DMS153 (cell line): ENCODE measurements around the gene SCN1B.

Experiments
- DNase-seq: peaks from one replicate; lab custom pipeline; 2025; lab: John Stamatoyannopoulos, UW

SCN1B gene

DNA sequence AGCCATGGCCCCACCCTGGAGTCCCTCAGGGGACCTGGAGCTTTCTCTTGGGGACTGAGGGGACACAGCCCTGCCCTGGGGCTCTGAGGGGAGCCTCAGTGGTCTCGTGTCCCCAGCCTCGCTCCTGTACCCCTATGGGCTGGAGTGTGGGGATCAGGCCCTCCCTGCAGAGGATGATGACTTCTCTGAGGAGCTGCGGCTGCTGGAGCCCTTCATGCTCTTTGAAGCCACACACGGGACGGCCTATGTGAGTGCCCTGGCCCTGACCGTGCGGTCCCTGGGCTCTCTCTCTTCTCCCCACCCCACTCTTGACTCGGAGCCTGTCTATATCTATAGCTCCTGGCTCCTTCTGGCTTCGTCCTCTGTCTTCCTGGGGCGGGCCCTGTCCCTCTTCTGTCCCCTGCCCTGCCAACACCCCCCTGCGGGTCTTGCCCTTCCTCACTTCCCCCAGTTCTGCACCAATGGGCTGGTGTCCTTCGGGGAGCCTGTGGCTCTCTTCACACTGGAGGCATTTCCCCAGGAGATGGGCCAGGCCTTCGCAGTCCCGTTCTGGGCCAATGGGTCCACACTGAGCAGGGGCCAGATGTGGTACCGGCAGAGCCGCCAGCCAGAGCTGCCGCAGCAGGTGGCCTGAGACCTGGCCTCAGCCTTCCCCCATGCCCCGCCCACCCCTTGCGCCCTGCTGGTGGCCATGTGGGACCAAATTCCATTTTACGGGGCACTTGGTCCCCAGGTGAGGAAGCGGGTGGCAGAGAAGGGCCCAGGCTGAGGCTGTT lies 44.3 kb downstream of the SCN1B start:
- DNase-seq, result no peak

DNA sequence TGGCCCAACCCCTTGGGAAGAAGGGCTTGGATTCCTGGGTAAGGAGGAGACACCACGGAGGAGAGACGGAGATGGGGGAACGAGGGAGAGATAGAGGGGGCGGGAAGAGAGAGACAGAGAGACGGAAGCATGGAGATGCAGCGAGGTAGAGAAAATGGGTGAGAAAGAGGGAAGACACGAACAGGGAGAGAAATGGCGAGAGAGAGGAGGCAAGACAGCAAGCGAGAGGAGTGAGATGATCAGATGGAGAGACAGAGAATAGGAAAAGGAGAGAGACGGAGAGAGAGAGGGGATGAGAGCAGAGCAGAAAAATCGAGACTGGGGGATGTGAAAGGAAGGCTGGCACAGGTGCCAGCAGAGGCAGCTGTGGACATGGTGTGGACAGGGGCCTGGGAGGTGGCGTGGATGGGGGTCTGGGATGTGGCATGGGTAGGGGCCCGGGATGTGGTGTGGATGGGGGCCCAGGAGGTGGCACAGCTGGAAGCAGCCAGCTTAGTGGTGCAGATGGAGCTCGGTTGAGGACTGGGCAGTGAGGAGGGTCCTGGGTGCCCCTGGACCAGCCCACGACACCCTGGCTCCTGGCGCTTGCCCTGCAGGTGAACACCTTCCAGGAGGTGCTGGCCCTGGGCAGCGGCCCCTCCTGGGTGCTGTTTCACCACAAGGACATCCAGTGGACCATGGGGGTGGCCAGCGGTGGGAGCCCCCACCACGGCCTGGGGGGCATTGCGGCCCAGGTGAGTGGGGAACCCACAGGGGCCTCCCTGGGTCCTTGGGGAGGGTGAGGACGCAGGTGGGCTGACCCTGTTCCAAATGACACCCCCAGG lies 45.1 kb downstream of the SCN1B start:
- DNase-seq, result no peak

GRCh38 chr19:35076026-35076370 lies 45.7 kb downstream of the SCN1B start:
- no peak for DNase-seq

DNA sequence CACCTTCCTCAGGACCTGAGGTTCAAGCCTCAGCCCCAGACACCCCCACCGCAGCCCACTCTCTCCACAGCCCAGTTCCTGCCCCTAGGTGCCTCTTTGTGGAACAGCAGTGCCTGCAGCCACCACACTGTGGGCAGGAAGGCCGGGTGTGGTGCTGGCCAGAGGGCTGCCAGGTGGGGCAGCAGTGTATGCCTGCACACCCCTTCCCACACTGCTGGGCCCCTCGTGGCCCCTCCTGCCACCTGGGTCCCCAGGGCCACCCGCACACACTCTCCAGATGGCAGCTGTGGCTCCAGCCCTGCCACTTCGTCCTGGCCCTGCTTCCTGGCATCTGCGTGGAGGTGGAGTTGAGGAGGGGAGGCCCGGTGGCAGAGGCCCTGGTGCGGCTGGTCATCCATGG lies 46.4 kb downstream of the SCN1B start:
- DNase-seq, result no peak

GRCh38 chr19:35077411-35078223 lies 47.3 kb downstream of the SCN1B start:
- no peak for DNase-seq

DNA sequence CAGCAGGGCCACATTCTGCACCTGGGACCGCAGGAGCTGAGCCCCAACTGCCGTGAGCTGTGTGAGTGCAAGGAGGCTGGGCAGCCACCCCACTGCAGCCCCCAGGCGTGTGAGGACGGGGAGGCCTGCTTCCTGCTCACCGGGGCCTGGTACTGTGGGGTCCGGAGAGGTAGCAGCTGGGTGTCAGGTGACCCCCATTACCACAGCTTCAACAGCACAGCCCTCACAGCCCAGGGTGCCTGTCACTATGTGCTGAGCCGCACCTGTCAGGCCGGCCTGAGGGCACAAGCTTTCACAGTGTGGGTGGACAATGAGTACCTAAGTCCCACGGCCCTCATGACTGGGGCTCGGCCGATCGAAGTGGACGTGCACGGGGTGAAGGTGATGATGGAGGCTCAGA lies 49.6 kb downstream of the SCN1B start:
- DNase-seq, result no peak

DNA sequence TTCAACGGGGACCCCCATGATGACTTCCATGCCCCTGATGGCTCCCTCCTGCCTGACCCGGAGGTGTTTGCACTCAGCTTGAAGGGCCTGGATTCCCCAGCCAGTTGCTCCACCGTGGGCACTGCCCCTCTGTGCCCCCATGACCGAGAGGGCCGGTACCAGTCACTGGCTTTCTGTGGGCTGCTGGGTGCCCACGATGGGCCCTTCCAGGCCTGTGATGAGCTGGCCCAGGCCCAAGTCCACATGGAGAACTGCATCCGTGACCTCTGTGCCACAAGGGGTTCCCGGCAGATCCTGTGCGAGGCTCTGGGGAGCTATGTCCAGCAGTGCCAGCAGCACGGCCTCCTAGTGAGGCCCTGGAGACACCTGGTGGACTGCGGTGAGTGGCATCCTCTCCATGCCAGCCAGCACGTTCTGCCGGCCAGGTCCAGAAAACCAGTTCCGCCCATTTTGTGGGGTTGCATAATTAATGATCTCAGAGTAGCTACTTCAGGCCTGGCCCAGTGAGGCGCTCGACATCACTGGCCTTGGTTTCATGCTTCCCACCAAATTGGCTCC lies 50.4 kb downstream of the SCN1B start:
- DNase-seq, result no peak

DNA sequence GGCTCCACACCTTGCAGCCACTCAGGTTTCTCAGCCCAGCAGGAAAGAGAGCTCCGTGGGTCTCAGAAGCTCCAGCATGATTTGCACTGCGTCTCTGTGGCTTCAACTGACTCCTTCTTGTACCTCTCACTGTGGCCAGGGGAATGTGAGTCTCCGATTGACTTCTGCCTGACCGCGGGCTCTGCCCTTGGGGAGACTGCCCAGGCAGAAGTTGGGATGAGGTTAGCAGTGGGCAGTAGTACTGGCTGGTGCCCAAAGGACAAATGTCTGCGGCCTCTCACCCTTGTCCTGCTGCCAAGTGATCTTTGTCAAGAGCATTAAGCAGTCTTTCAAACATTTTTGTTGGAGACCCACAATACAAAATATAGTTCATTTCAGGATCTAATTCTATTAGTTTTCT lies 50.9 kb downstream of the SCN1B start:
- DNase-seq, result no peak

- no peak for DNase-seq
Measured at GRCh38 chr19:35083691-35084508, 53.6 kb downstream of the SCN1B start.

- no peak for DNase-seq
Measured at GRCh38 chr19:35084509-35084762, 54.2 kb downstream of the SCN1B start.

- no peak for DNase-seq
Measured at GRCh38 chr19:35085947-35086346, 55.7 kb downstream of the SCN1B start.

GRCh38 chr19:35086455-35086854 lies 56.2 kb downstream of the SCN1B start:
- no peak for DNase-seq

GRCh38 chr19:35087393-35087792 lies 57.1 kb downstream of the SCN1B start:
- DNase-seq, result no peak

DNA sequence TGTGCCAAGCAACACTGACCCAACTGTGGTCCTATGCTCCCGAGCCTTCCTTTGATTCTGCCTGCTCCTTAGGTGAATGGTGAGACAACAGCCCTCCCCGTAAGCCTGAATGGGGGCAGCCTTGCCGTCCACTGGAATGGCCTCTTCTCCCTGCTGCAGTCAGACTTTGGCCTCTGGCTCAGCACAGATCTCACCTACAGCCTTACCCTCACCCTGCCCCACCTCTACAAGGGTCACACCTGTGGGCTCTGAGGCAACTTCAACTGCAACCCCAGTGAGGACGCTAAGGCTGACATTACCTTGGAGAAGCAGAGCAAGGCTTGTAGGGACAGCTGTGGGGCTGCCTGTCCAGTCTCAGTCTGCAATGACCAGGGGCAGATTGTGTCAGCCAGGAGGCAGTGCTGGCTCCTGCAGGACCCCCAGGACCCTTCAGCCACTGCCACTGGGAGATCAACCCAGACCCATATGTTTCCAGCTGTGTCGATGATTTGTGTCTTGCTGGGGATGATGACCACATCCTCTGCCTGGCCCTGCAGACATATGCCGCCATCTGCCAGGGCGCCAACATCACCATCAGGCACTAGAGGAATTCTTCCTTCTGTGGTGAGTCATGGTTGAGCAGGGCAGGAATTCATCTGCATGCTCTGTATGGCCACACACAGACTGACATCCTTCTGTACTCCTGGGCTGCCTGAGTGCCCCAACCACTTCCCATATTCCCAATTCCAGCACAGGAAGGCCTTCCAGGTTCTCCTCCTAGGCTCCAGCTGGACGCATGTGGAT lies 58.1 kb downstream of the SCN1B start:
- DNase-seq, result no peak

DNA sequence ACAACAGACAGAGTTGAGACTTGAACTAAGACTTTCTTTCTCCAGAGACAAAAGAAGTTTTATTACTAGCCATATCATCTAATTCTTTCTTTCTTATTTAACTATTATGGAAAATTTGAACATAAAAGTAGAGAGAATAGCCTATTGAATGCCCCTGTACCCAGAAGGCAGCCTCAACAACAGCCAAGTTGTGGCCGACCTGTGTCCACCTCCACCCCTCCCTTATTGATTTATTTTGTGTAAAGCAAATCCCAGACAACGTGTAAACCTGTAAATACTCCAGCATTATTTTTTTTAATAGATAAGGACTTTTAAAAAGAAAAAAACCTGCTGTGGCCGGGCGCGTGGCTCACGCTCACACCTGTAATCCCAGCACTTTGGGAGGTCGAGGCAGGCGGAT lies 59.3 kb downstream of the SCN1B start:
- no peak for DNase-seq
